HL-60 (cell line): Measurements from ENCODE around the gene STX8.
"Not testable (repeated sequence)": the region's sequence is repeated elsewhere in the genome, so short reads cannot be mapped to it uniquely, and the experiment has no call there.

Experiments
- DNase-seq, 2 experiments: peaks; one replicate each; pipeline ENCODE4 v3.0.0-alpha.2; 2010 to 2020; ENCODE audit warnings: low read depth in 1 of 2, low spot score in 1 of 2
- H3K27ac ChIP-seq: fragments of 250-450 bp; sonication (Bioruptor Pico); replicated peaks from 2 replicates; pipeline ENCODE4 v1.5.1; 2020; ENCODE audit warnings: mild to moderate bottlenecking, moderate library complexity
- H3K27me3 ChIP-seq: fragments of 250-450 bp; sonication (Bioruptor Pico); 2 replicates; pipeline ENCODE4 v1.5.1; 2021; ENCODE audit warnings: mild to moderate bottlenecking, moderate library complexity; ENCODE audit not compliant: insufficient read depth, poor library complexity, severe bottlenecking
- H3K4me3 ChIP-seq: replicated peaks from 2 replicates; pipeline ENCODE4 v1.5.1; 2011; ENCODE audit warnings: mild to moderate bottlenecking, control low read depth, low read length; ENCODE audit not compliant: insufficient read depth
- GABPA ChIP-seq: IDR thresholded peaks from 2 replicates; pipeline ENCODE4 v1.6.1; 2012; ENCODE audit warnings: low read depth
- POLR2AphosphoS5 ChIP-seq: IDR thresholded peaks from 2 replicates; pipeline ENCODE4 v1.6.1; 2012; ENCODE audit warnings: low read depth
- REST ChIP-seq: IDR thresholded peaks from 2 replicates; pipeline ENCODE4 v1.6.1; 2012; ENCODE audit warnings: low read depth; ENCODE audit not compliant: insufficient replicate concordance
- SPI1 ChIP-seq: IDR thresholded peaks from 2 replicates; pipeline ENCODE4 v1.6.1; 2012; ENCODE audit warnings: low read depth, mild to moderate bottlenecking, borderline replicate concordance
- TF ChIP-seq, protein P1 (sequence below): IDR thresholded peaks from one replicate; pipeline ENCODE4 v1.5.1; 2011; ENCODE audit warnings: low read length, control low read depth, inconsistent platforms; ENCODE audit not compliant: insufficient read depth

STX8 gene

DNA sequence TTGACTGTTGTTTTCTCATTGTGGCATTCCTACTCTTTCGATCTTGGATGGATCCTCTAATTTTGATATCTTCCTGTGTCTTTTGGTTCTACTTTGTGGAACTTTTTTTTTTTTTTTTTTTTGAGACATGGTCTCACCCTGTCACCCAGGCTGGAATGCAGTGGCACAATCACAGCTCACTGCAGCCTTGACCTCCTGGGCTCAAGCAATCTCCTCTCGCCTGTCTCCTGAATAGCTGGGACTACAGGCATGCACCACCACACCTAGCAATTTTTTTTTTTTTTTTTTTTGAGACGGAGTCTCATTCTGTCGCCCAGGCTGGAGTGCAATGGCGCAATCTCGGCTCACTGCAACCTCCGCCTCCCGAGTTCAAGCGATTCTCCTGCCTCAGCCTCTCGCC lies 220.4 kb downstream of the STX8 start:
- not testable (repeated sequence) for DNase-seq, H3K4me3 ChIP-seq, H3K27me3 ChIP-seq, H3K27ac ChIP-seq

GRCh38 chr17:9350080-9350479 lies 225.5 kb downstream of the STX8 start:
- DNase-seq, result no peak
- TF ChIP-seq SPI1 (no peak), GABPA (no peak), POLR2AphosphoS5 (no peak), REST (no peak)
- TF ChIP-seq, protein P1, sequence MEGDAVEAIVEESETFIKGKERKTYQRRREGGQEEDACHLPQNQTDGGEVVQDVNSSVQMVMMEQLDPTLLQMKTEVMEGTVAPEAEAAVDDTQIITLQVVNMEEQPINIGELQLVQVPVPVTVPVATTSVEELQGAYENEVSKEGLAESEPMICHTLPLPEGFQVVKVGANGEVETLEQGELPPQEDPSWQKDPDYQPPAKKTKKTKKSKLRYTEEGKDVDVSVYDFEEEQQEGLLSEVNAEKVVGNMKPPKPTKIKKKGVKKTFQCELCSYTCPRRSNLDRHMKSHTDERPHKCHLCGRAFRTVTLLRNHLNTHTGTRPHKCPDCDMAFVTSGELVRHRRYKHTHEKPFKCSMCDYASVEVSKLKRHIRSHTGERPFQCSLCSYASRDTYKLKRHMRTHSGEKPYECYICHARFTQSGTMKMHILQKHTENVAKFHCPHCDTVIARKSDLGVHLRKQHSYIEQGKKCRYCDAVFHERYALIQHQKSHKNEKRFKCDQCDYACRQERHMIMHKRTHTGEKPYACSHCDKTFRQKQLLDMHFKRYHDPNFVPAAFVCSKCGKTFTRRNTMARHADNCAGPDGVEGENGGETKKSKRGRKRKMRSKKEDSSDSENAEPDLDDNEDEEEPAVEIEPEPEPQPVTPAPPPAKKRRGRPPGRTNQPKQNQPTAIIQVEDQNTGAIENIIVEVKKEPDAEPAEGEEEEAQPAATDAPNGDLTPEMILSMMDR, result no peak
- Histone ChIP-seq H3K27me3 (no peaks in the 10 kb centered on the region), H3K4me3 (no peak overlapping the region), H3K27ac (no peak overlapping the region)

GRCh38 chr17:9346296-9346926 lies 229.2 kb downstream of the STX8 start:
- Histone ChIP-seq H3K4me3 (no peak overlapping the region), H3K27me3 (no peaks in the 10 kb centered on the region), H3K27ac (peak overlapping the region; percentile 19; the same call in 1 of the 2 replicates)
- TF ChIP-seq SPI1 (no peak), POLR2AphosphoS5 (peak; percentile 47; the same call in 1 of the 2 replicates), GABPA (no peak)
- peak in 1 of 2 experiments; percentile 26 for DNase-seq

GRCh38 chr17:9343516-9343915 lies 232.1 kb downstream of the STX8 start:
- no peaks in the 10 kb centered on the region for H3K27me3 ChIP-seq
- no peak for DNase-seq
- no peak overlapping the region for H3K27ac ChIP-seq
- TF ChIP-seq SPI1 (no peak), POLR2AphosphoS5 (no peak), REST (no peak), GABPA (no peak)
- TF ChIP-seq, protein P1, result no peak
- no peak overlapping the region for H3K4me3 ChIP-seq

DNA sequence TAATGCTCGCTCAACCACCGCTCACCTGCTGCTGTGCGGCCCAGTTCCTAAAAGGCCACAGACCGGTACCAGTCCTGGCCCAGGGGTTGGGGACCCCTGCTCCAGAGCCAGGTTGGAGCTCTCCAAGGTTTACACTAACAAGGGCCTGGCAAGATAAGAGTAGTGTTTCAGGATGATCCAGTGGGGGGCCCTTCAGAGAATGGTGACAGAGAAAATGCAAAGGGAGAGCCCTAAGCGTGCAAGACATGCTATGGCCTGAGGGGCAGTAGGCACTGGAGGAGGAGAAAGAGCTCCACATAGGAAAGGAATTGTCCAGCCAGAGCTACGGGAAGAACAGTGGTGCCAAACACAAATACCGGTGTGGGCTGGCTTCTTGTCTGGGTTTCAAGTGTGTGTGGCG lies 233.4 kb downstream of the STX8 start:
- no peak overlapping the region for H3K27ac ChIP-seq
- no peak for DNase-seq
- no peaks in the 10 kb centered on the region for H3K27me3 ChIP-seq
- H3K4me3 ChIP-seq, result no peak overlapping the region
- TF ChIP-seq POLR2AphosphoS5, result no peak
- TF ChIP-seq, protein P1, result no peak
- TF ChIP-seq GABPA, result no peak
- no peak for TF ChIP-seq REST
- no peak for TF ChIP-seq SPI1
